ENCODE data around the gene CBARP.
A peak's percentile ranks its signal among the peaks of the same experiment; 100 is the strongest.
"Not testable (repeated sequence)": the region's sequence is repeated elsewhere in the genome, so short reads cannot be mapped to it uniquely, and the experiment has no call there.

Gene CBARP

DNA sequence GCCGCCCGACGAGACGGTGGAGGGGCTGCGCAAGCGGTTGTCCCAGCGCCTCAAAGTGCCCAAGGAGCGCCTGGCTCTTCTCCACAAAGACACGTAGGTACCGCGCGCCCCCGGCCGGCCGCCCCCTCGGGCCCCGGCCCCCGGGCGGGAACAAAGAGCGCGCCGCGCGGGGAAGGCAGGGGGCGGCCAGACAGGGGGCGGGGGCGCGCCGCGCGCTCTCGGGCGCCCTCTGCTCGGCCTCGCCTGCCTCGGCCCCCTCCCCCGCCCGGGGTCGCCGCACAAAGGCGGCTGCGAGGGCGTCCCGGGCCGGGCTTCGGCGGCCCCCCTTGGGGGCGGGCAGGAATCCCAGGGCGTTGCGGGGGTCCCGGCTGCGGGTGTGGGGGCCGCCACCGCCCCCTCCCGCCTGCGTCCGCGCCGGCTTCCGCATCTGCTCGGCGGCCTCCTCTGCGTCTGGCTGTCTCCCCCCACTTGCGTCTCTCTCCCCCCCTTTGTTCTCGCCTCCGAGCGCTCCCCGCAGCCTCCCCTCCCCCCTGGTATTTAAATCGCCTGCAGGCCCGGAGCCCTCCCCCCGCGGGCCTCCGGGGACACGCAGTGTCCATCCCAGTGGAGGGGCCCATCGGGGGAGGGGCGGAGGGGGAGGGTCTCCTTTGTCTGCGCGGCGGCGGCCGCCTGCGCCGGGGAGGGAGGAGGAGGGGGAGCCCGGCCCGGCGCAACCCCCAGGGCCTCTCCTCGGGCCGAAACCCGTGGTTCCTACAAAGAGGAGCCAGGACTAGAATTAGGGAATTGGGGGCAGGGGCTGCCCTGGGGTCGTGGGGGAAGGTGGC lies 12.8 kb upstream of the CBARP start:
- DNase-seq: no peak

- DNase-seq: no peak
These were observed 12.2 kb upstream of the CBARP start for GRCh38 chr19:1249990-1250436.

GRCh38 chr19:1249298-1249989 lies 11.6 kb upstream of the CBARP start:
- DNase-seq: peak; percentile 88

GRCh38 chr19:1248786-1249297 lies 11.0 kb upstream of the CBARP start:
- DNase-seq: no peak

DNA sequence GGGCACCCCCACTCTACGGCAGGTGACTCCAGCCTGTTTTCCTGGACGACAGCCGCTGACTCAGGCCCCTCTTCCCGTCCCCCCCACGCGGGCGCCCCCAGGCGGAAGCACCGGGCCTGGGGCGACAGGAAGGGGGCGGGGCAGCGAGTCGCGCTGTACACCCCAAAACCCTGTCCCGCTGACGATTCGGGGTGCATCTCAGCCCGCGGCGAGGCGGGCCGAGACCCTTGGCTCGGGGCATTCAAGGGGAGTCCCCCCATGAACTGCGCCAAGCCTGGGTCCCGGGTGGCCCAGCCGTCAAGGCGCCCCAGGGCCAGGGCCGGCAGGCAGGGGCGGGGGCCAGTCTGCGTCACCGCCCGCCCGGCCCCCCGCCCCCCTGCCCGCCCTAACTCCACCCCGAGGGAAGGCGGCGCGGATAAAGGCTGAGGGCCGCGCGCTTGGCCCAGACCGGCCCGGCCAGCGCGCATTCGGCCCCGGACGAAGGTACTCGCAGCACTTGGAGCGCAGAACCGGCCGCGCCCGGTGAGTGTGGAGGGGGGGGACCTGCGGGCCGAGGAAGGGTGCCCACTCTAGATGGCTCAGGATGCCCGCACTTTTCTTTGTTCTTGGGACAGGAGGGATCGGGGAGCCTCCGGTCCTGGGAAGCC lies 10.5 kb upstream of the CBARP start, which contains the start of gene MIDN:
MIDN (plus strand) TSS at position 445 of the 647 bp plus-strand sequence. CDS start 1,714 bp downstream, outside the sequence.
- DNase-seq: no peak

GRCh38 chr19:1247748-1248138 lies 9.9 kb upstream of the CBARP start:
- no peak for DNase-seq

DNA sequence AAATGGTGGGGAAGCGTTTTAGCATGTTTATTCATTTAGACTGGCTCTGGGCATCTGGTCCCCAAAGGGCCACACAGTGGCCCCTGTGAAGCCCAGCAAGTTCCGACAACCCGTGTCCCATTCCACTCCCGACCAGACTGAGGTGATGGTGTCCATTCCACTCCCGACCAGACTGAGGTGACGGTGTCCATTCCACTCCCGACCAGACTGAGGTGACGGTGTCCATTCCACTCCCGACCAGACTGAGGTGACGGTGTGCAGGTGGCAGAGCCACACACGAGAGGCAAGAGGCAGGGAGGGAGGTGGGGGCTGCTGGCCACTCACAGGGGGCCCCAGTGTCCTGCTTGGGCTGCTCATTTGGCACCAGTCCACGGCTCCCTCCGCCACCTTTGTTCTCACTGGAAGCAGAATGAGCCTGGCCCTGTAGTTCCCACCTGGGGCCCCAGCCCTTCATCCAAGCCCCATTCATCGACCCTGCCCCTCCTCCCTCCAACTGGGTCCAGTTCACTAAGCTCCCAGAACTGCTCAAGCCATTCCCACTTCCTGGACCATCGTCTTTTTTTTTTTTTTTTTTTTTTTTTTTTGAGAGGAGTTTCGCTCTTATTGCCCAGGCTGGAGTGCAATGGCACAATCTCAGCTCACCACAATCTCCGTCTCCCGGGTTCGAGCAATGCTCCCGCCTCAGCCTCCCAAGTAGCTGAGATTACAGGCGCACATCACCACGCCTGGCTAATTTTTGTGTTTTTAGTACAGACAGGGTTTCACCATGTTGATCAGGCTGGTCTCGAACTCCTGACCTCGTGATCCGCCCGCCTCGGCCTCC lies 8.7 kb upstream of the CBARP start:
- DNase-seq: not testable (repeated sequence)

DNA sequence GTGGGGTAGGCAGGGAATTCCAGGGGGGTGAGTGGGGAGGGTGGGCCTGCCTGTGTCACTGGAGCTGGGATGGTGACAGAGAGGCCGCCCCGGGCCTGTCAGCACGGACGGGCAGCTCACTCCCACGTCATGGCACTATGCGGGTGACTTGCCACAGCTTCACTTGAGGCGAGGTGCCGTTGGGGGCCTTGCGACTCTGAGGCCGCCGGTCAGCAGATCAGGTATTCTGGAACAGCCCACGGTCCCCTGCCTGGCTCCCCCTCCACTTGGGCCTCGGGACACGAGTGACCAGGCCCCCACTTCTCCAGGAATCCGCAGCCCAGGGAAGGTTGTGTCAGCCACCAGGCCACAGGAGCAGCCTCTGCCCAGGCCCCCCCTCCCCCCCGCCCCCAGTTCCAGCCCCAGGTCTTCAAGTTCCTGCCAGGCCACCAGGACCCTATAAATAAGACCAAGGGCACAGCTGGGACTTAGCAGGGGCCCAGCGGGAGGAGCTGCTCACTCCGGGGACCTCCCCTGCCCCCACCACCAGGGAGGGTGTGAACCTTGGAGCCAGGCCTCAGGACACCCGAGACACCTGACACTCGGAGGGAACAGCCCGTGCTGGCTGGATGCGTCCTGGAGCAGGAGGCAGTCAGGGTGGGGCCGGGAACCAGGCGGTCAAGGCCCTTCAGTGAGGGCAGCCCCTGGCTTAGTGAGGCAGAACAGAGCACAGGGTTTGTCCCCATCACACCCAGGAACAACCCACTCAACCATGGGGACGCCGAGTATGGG lies 7.9 kb upstream of the CBARP start:
- DNase-seq: no peak

- DNase-seq: no peak
These were observed 7.1 kb upstream of the CBARP start for GRCh38 chr19:1244693-1245451.

- DNase-seq: no peak
These were observed 6.2 kb upstream of the CBARP start for GRCh38 chr19:1243768-1244692.

DNA sequence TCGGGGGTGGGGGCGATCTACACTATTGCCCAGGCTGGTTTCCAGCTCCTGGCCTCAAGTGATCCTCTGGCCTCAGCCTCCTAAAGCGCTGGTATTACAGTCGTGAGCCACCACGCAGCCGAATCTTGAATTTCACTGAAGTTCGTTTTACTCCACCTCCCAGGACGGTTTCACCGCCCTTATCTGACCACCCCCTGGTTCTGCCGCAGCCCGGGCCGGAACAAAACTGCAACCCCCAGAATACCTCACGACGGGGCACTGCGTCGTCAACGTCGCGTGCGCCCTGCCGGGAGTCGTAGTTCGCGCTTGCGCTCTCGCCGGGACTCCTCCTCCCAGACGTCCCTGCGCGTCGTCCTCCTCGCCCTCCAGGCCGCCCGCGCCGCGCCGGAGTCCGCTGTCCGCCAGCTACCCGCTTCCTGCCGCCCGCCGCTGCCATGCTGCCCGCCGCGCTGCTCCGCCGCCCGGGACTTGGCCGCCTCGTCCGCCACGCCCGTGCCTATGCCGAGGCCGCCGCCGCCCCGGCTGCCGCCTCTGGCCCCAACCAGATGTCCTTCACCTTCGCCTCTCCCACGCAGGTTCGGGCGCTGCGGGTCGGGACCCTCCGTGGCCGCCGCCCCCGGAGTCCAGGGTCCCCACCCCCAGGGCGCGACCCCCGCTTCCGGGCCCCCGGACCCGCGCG lies 3.8 kb upstream of the CBARP start, which contains the start of gene ATP5F1D:
ATP5F1D (plus strand) TSS at position 335 of the 679 bp plus-strand sequence; CDS start at position 435, 100 bp downstream.
- DNase-seq: peak; percentile 73

DNA sequence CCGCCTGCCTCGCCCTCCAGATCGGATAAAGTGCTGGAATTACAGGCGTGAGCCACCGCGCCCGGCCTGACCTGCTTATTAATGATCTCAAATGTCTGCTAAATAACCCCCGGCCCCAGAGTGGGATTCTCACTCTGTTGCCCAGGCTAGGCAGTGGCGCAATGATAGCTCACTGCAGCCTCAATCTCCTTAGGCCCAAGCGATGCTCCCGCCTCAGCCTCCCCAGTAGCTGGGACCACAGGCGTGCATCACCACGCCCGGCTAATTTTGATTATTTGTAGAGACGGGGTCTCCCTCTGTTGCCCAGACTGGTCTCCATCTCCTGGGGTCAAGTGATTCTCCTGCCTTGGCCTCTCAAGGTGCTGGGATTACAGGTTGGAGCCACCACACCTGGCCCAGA lies 3.1 kb upstream of the CBARP start:
- DNase-seq: no peak

DNA sequence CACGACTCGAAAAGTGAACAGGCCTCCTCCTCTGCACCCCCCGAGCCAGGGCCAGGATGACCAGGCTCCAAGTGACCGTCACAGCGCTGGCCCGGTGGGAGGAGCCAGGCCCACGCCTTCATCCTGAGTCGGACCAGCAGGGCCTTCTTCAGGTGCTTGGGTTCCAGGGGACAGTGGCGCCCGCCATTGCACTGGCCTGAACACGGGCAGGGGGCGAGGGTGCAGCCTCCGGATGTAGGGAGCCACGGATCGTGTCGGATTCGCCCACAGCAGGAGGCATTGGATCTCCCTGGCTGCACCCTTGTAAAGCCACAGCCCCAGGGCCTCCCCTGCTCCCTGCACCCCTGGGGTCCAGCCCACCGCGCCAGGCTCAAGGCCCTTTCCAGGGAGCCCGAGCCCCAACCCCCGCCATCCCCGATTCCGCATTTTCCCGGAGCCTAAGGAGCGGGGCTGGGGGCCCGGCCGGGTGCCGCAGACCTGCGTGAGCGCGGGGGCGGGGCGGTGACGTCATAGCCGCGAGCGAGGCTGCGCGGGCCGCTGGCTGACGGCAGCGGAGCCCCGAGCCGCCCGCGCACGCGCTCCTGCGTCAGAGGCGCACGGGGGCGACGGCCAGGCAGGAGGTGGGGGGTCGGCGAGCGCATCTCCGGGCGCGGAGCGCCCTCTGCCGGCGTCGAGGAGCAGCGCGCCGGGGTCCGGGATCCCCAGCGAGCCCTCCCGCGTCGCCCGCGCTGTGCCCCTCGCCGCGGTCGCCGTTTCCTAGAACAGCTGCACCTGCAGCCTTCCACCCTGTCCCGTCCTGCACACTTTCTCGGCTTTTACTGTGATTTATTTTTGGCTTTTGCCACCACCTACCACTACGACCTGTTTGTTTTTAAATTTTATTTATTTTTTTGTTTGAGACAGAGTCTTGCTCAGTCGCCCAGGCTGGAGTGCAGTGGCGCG lies 2.3 kb upstream of the CBARP start:
- peak; percentile 78 for DNase-seq

- no peak for DNase-seq
These were observed 1.6 kb upstream of the CBARP start for GRCh38 chr19:1239420-1239795.

GRCh38 chr19:1238369-1239303 lies 831 bp upstream of the CBARP start:
- no peak for DNase-seq

GRCh38 chr19:1237027-1237659 lies 662 bp downstream of the CBARP start:
- no peak for DNase-seq
